LoVo (cell line): Measurements from ENCODE around the gene THBS4.
"Not testable (repeated sequence)": the region's sequence is repeated elsewhere in the genome, so short reads cannot be mapped to it uniquely, and the experiment has no call there.

ENCODE experiments used
- DNase-seq: peaks from one replicate; pipeline ENCODE4 v3.0.0-alpha.2; 2016; ENCODE audit warnings: low spot score

The THBS4 gene

DNA sequence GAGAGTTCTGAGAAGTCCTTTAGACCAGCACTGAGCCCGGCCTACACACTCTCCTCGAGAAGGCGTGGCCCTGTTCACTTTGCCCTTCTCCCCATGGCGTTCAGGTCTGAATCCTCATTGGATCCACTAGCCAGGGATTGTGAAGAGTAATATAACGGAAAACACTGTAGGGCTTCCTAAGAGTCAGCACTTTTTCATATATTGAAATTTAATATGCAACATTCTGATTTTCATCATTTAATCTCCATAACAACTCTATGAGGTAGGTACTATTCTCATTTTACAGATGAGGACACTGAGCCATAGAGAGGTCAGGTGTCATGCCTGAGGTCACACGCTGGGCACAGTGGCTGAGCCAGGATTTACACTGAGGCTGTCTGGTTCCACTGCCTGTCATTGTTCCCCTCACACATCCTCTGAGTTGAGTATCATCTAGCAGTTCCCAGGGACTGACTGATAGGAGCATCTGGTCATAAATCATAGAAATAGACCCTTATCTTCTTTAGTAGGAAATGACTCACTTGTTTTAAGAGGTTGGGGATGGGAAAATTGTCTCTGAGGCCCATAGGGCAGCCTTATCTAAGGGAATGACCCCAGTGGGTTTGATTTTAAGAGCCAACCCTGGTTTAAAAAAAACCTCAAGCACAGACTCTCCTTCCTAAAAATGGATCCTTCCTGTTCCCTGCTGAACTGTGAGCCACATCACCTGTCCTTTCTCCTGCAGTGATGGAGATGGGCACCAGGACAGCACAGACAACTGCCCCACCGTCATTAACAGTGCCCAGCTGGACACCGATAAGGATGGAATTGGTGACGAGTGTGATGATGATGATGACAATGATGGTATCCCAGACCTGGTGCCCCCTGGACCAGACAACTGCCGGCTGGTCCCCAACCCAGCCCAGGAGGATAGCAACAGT, 41.2 kb downstream of the THBS4 start:
- no peak for DNase-seq

DNA sequence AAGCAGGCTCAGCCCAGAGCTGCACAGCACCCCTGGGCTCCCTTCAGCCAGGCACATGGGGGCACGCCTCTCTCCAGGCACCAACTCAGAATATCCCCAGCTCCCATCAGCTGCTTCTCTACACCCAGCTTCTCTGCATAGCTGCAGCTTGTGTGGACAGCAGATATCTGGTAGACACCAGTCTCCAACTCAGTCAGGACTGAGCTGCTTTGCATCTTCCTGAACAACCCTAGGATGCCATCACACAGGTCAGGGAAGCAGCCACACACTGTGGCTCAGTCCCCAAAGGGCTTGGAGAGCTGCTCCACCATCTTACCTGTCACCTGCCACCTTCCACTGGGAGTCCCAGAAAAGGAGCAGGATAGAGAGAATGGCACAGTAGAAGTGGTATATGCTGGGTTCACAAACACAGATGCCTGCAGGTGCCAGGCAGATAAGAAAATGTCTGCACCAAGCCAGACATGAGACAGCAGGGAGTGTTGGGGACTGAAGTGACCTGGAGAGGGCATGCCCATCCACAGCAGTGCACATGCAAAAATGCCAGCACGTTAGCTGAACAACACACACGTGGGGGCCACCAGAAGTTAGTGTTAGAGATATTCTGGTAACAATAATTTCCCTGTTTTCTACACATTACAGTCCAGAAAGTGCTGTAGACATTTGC, 42.0 kb downstream of the THBS4 start:
- DNase-seq, result no peak

DNA sequence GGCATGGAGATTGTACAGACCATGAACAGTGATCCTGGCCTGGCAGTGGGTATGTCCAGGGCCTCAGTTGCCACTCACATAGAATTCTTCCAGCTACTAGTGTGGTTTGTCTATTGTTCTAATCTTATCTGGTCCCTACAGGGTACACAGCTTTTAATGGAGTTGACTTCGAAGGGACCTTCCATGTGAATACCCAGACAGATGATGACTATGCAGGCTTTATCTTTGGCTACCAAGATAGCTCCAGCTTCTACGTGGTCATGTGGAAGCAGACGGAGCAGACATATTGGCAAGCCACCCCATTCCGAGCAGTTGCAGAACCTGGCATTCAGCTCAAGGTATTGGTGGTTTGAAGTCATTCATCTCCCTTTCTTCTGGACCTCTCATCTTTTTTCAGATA, 43.8 kb downstream of the THBS4 start:
- no peak for DNase-seq

DNA sequence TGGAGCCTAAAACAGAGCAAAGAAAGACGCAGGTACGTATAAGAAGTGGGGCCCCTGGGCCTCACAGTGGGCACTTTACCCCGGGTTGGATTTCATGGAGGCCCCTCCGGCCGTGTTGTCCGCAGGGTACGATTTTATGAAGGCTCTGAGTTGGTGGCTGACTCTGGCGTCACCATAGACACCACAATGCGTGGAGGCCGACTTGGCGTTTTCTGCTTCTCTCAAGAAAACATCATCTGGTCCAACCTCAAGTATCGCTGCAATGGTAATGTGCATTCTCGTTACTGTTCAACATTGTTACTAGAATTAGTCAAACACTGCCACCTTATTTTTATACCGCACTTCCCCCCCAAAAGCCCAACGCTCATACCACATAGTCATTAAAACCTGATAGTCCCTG, 47.1 kb downstream of the THBS4 start:
- DNase-seq, result no peak

DNA sequence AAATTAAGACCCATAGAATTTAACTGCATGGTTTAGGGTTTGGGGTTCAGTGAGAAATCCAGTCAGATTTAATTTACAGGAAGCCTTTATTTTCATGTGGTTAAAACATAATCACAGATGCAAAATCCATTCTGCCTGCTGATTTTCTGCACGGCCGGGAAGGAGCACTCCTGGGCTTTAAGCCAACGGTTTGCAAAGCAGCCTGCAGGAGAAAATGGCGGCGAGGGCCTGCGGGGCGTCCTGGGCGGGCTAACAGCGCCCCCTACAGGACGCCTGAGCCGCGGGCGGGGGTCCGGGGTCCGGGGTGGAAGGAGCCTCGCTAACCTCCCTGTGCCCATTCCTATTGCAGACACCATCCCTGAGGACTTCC, 47.6 kb downstream of the THBS4 start:
- no peak for DNase-seq

DNA sequence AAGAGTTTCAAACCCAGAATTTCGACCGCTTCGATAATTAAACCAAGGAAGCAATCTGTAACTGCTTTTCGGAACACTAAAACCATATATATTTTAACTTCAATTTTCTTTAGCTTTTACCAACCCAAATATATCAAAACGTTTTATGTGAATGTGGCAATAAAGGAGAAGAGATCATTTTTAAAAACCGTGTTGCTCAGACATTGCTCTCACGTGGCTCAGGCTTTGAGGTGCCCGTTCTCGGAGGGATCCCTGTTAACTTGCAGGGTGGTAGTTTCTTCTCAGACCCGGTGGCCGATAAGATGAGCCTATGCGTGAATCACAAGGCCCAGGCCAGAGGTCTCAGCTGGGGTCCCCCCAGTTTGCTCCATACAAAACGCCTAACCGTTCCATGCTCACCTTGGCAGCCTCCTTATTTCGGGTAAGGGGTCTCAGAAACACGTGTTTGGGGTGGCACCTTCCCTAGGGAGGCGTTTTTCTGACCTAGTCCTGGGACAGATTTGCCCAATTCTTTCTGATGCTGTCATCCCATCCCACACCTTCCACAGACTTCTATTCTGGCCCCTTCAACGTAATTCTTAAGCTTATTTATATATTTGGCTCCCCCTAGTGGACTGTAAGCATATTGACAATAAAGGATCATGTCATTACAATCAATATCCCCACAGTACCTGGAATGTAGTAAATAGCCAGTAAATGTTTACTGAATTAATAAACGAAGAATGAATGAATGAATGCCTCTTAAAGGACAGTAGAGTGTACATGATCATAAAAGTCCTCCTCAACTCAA, 48.1 kb downstream of the THBS4 start:
- DNase-seq, result peak; percentile 78

DNA sequence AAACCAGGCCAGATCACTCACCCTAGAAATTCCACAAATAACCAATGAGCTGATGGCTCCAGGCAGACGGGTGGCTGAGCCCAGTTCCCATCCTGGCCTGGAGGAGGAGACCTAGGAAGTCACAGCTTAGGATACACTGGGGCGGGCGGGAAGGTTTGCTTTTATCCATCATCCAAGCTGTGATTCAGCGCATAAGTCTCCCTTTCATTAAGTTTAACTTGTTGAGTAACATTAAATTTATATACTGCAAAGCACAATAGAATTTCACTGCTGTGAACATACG, 55.7 kb downstream of the THBS4 start:
- DNase-seq, result no peak

DNA sequence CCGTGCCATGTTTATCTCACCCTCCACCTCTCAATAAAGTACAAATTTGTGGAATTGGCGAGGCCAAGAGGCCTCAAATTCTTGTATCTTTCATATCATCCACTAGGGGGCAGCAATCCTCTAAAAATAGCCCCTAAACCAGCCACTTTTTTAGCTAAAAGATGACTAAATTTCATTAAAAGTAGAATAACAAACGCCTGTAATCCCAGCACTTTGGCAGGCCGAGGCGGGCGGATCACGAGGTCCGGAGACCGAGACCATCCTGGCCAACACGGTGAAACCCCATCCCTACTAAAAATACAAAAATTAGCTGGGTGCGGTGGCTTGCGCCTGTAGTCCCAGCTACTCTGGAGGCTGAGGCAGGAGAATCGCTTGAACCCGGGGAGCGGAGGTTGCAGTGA, 56.6 kb downstream of the THBS4 start:
- DNase-seq, result peak; percentile 76

DNA sequence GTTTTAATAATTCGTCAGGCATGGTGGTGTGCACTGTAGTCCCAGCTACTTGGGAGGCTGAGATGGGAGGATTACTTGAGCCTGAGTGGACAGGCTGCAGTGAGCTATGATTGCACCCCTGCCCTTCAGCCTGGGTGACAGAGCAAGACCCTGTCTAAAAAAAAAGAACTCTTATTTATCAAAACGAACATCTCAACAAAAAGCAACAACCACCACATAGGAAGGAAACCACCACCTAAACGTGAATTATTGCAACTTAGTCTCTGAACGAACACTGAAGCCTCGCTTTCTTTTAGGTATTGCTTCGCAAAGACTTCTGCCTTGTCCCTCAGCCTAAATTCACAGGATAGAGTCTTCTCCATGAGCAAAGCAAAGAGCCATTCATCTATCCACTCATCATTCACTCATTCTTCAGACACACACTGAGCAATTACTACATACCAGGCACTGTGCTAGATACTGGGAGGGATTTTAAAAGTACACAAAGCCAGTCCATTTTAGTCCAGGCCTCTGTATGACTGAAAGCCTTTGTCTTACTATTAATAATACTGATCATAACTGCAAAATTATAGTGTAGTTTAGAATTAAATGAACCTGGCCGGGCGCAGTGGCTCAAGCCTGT, 57.4 kb downstream of the THBS4 start:
- no peak for DNase-seq

DNA sequence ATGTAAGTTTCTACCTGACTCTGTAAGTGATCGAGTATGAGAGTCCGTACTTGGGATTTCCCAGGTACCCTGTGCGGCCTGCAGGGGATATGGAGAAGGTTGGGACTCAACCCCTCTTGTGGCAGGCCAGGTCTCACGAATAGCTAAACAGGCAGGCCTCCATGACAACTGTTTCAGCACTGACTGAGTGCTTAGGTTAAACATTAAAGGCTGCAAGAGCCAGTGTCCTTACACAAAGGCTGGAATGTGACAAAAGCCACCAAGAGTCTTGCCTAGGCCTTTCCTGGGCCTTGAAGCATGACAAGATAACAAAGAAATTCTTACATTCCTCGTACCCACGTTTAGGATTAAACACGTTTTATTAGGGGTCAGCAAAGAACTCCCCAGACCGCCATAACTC, 58.6 kb downstream of the THBS4 start:
- peak; percentile 28 for DNase-seq

DNA sequence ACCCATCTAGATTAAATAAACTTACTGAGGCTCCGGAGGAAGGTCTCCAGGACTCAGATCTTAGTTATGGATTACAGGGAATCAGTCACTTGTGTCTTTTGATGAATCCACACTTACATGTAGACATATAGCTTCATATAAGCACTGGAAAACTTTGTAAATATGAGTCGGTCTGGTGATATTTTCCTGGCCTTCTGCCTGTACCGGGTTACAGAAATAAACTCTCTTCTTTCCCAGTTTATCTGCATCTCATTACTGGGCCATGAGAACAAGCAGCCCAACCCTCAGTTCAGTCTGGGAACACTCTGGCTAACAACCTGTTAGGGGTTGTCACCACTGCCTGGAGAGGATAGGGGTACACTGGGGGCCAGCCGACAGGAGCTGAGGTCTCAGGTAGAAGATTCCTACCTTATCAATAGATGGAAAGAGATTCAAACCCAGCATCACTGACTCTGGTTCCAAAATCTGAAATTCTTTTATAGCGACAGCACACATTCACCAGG, 59.1 kb downstream of the THBS4 start:
- no peak for DNase-seq

DNA sequence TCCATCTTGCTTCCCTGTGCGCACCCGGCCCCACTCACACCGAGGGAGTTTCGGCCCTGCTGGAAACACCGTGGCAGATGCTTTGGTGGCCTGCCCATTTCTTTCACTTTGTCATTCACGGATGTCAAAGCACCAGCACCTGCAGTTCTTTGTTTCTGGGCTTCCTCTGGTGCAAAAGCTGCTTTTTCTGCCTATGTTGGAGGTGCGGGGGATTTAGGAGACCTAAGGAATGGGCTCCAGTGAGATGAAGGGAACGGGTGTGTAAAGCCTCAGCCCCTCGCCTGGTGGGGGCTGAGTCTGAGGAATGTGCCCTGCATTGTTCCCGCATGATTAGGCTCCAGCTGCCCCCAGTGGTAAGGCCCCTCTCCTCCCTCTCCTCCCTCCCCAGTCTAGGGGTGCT, 62.3 kb downstream of the THBS4 start:
- DNase-seq, result no peak

DNA sequence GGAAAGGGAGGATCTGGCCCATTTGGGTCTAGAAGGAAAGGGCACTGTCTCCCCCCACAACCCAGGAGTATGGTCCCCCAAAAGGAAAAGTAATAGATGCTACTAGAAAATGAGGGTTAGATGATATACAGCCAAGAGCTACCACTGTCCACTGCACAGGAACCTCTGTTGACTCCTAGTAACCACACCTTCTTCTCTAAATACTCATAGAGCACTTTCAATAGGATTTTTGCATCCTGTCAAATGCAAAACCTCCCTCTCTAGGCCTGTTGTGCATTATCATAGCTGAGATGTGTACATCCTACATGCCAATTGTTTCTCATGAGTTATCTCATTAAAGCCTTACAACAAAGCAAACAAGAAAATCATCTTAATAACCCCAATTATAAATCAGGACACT, 66.8 kb downstream of the THBS4 start:
- no peak for DNase-seq

DNA sequence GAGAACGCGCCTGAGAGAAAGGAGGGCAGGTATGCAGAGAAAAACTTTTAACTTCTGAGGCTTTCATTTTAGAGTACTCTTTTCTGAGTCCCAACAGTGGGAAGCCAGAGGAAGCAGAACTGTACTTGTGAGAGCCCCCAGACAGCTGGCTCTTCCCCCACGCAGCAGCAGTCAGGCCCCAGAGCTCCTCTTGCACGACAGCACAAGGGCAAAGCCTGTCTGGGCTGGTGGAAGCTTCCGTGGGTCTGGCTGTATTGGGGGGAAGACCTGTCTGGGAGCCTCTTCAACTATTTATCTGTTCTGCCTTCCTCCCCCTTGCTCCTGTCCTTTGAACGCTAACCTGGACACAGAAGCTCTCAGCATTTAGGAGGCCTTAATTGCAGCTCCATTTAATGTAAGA, 68.2 kb downstream of the THBS4 start:
- no peak for DNase-seq

DNA sequence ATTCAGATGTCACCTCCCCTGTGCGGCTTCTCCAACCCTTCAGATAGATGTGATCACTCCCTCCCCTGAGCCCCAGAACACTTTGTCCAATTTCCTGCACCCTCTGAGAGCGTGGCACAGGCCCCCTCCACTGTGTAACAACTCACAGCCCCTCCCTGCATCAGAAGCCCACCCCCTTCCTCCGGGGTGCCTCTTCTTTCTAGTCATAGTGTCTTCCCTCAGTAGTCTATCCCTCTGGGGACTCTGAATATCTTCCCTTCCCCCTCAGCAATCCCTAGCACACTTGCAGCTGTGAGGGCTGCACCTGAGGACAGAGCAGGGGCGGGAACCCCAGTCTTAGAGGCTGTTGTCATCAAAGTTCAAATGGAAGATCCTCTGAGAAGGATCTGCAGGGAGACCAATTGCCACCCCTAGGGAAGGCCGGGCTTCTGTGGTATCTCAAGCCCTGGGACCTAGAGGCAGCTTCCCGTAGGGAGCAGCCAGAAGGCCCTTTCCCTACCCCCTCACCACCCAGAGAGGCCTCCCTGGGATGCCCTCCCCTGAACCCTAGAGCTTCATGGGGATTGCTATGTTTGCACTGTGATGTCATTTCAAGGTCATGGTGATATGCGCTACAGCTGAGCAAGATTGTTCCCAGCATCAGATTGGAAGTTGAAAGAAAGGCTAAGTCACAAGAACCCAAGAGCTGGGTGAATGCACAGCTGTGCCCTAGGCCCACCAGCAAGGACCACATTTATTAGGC, 70.7 kb downstream of the THBS4 start:
- DNase-seq, result no peak

DNA sequence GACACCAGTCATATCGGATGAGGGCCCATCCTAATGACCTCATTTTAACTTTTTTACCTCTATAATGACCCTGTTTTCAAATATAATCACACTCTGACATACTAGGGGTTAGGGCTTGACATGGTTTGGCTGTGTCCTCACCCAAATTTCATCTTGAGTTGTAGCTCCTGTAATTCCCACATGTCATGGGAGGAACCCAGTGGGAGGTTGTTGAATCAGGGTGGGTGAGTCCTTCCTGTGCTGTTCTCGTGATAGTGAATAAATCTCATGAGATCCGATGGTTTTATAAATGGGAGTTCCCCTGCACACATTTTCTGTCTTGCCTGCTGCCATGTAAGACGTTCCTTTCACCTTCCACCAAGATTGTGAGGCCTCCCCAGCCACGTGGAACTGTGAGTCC, 71.8 kb downstream of the THBS4 start:
- no peak for DNase-seq

DNA sequence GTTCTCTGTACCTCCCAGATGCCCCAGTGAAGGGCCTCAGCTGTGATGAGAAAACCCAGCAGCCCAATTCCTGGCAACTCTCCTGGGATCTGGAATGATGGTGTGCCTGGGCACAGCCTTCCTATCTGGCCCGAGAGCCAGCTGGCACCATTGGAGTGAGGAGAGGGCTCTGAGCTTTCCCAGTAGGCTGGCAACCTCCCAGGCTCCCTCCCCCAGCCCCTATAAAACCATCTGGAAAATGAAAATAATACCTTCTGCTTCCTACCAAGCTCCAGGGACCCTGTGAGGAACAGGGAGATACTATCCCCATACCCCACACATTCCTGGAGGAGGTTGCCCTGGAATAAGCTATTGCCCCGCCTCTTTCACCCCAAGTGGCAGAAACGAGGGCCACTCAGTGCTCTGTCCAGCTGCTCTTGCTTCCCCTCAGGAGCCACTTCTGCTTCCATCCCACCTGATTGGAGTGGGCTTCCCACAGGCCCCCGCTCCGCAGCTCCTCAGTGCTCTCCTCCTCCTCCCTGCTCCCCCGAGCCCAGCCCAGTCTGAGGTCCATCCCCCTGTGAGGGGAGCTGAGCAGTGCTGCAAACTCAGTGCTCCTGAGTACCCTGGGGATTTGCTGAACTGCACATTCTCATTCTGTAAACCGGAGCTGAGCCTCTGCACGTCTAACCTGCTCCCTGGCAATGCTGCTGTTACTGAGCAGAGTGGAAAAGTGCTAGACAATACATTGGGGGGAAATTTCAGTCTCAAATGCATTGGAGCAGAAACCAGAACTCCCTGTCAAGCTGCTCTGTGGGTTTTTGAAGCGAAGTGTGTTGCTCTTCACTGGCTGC, 74.7 kb downstream of the THBS4 start:
- DNase-seq, result no peak

DNA sequence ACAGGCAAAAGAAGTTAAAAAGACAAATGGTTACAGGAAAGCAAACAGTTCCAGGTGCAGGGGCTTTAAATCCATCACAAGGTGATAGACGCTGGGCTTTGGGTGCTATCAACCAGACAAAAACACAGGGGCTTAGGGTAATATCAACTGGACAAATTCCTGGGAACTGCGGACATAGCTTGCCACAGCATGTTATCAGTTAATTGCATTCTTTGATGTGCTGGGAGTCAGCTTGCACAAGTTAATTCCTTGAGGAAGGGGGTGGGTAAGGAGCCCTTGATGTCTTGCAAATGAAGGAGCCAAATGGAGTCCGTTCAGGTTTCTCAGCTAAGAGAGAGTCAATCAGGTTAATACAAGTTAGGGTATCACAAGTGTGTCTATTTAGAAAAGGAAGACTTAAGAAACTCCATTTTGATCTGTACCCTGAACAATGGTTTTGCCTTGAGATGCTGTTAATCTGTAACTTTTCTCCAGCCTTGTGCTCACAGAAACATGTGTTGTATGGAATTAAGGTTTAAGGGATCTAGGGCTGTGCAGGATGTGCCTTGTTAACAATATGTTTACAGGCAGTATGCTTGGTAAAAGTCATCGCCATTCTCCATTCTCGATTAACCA, 76.3 kb downstream of the THBS4 start:
- not testable (repeated sequence) for DNase-seq

DNA sequence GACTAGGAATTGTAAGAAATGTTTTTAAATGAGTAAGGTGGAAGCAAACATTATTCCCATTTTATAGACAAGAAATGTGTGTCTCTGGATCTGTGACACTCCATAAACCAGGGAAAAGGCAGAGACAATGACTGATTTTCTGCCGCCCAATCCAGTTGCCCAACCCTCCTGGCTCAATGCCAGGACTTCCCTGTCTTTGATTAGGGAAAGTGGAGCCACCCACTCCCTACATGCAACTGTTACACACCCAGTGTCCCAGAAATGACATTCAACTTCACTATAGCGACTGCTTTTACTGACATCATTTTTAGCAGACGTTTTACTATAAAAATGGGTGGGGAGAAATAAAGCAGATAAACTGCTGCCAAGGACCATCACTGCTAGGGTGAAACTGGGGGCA, 79.7 kb downstream of the THBS4 start:
- DNase-seq, result no peak

DNA sequence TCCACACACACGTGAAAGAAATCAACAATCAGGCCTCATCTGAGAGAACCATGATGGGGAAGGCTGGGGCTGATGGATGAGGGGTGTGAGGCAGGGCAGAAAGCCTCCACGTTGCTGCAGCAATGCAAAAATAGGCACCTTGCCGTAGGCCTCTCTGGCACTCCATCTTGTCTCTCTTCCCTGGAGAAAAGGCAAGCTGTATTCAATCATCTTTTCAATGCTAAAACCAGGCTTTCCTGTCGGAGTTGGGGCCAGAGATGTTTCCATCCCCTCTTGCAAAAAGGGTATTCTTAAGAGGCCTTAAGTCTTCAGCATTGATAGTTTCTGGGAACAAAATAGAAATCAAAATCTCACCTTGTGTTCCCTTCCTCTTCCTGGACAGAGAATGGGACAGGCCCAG, 80.9 kb downstream of the THBS4 start:
- no peak for DNase-seq
